HepG2 (cell line): ENCODE results near the gene DNPEP.

ENCODE experiments used
- CBX5 ChIP-seq: sonication (generic); formaldehyde crosslinking; IDR thresholded peaks from 2 replicates; pipeline ENCODE4 v1.4.0; 2020; ENCODE audit warnings: missing genetic modification reagents, borderline replicate concordance
- CSRNP2 ChIP-seq: sonication (generic); formaldehyde crosslinking; conservative IDR thresholded peaks from 2 replicates; pipeline ENCODE4 v1.8.0; 2022; ENCODE audit warnings: low read depth, missing genetic modification reagents
- POLR2AphosphoS5 ChIP-seq: IDR thresholded peaks from 2 replicates; pipeline ENCODE4 v1.6.1; 2012; ENCODE audit warnings: low read depth, low read length
- ZSCAN29 ChIP-seq: sonication (generic); formaldehyde crosslinking; conservative IDR thresholded peaks from 2 replicates; pipeline ENCODE4 v1.4.0; 2020; ENCODE audit warnings: mild to moderate bottlenecking, missing genetic modification reagents

- TF ChIP-seq ZSCAN29 (CRISPR knock-in tag) = no peak
- no peak for TF ChIP-seq CSRNP2 (CRISPR knock-in tag)
- no peak for TF ChIP-seq POLR2AphosphoS5
- no peak for TF ChIP-seq CBX5 (CRISPR knock-in tag)
Observed at GRCh38 chr2:219428469-219428868, 40.8 kb upstream of the DNPEP start.
